Activated naive CD4-positive, alpha-beta T cell treated with anti-CD3 and anti-CD28 coated beads, Interleukin-2, amount 10 ng/mL, durations not matched to agents 7 days and 5 days (primary cell): Measurements from ENCODE around the gene HID1.
"Not testable (repeated sequence)": the region's sequence is repeated elsewhere in the genome, so short reads cannot be mapped to it uniquely, and the experiment has no call there.

Experiments used
- CTCF ChIA-PET: fragments of 350-600 bp; sonication (Branson Sonifier 250); formaldehyde crosslinking; loops from one replicate; lab custom pipeline; 2021; ENCODE audit warnings: antibody characterized with exemption; lab: Charles Lee
- DNase-seq: peaks from one replicate; pipeline ENCODE4 v3.0.0-alpha.2; 2020
- H3K27ac Mint-ChIP-seq: one replicate; pipeline ENCODE4 v1.8.0; 2021; ENCODE audit warnings: mild to moderate bottlenecking, moderate library complexity, mixed read lengths
- H3K27me3 Mint-ChIP-seq: one replicate; pipeline ENCODE4 v1.8.0; 2021; ENCODE audit warnings: mild to moderate bottlenecking, mixed read lengths
- H3K36me3 Mint-ChIP-seq: one replicate; pipeline ENCODE4 v1.8.0; 2021; ENCODE audit warnings: mixed read lengths
- H3K4me1 Mint-ChIP-seq: one replicate; pipeline ENCODE4 v1.8.0; 2021; ENCODE audit warnings: mixed read lengths
- H3K4me3 Mint-ChIP-seq: one replicate; pipeline ENCODE4 v1.8.0; 2021; ENCODE audit warnings: mild to moderate bottlenecking, moderate library complexity, mixed read lengths
- H3K9me3 Mint-ChIP-seq: one replicate; pipeline ENCODE4 v1.8.0; 2021; ENCODE audit warnings: mixed read lengths

Gene HID1

GRCh38 chr17:74971069-74971841 is 1.3 kb downstream of the HID1 start:
- CTCF ChIA-PET = interaction anchor here (0.6 to 8.0 kb wide), 5 partner anchors 10 to 231 kb away, joined by 3 to 63 read pairs (median 3); no protein-coding TSS in a partner anchor
- no peaks in the 10 kb centered on the region for H3K9me3 Mint-ChIP-seq
- peaks cover 66% of the 10 kb centered on the region for H3K27me3 Mint-ChIP-seq
- H3K4me1 Mint-ChIP-seq = peaks cover 6% of the 10 kb centered on the region
- no peak for DNase-seq
- no peaks in the 10 kb centered on the region for H3K36me3 Mint-ChIP-seq
- H3K4me3 Mint-ChIP-seq = peak overlapping the region; percentile 23
- no peak overlapping the region for H3K27ac Mint-ChIP-seq

GRCh38 chr17:74970395-74970794 is 2.2 kb downstream of the HID1 start:
- DNase-seq = no peak
- no peak overlapping the region for H3K4me3 Mint-ChIP-seq
- H3K27me3 Mint-ChIP-seq = peaks cover 60% of the 10 kb centered on the region
- no peaks in the 10 kb centered on the region for H3K36me3 Mint-ChIP-seq
- peak overlapping the region; percentile 3 for H3K27ac Mint-ChIP-seq
- CTCF ChIA-PET = interaction anchor here (8.0 kb wide), 1 partner anchor 9 kb away, joined by 63 read pairs; no protein-coding TSS in a partner anchor
- H3K9me3 Mint-ChIP-seq = no peaks in the 10 kb centered on the region
- peaks cover 6% of the 10 kb centered on the region for H3K4me1 Mint-ChIP-seq

DNA sequence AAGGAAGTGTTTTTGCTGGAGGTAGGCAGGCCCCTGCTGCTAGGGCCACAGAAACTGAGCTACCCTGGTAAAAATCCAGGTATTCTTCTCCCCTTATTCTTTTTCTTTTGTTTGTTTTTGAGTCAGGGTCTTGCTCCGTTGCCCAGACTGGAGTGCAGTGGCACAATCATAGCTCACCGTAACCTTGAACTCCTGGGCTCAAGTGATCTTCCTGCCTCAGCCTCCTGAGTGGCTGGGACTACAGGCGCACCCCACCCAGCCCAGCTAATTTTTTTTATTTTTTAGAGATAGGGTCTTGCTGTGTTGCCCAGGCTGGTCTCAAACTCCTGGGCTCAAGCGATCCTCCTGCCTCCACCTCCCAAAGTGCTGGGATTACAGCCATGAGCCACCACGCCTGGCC is 3.1 kb downstream of the HID1 start:
- H3K4me3 Mint-ChIP-seq, DNase-seq, H3K36me3 Mint-ChIP-seq, H3K4me1 Mint-ChIP-seq, H3K27ac Mint-ChIP-seq, H3K9me3 Mint-ChIP-seq: not testable (repeated sequence)
- CTCF ChIA-PET = interaction anchor here (1.8 to 8.0 kb wide), 2 partner anchors 8 to 11 kb away, joined by 5 to 63 read pairs; no protein-coding TSS in a partner anchor
- peaks cover 56% of the 10 kb centered on the region for H3K27me3 Mint-ChIP-seq

- CTCF ChIA-PET = interaction anchor here (0.7 to 1.8 kb wide), 2 partner anchors 10 to 193 kb away, joined by 5 read pairs; no protein-coding TSS in a partner anchor
- peaks cover 45% of the 10 kb centered on the region for H3K27me3 Mint-ChIP-seq
- no peaks in the 10 kb centered on the region for H3K36me3 Mint-ChIP-seq
- no peak overlapping the region for H3K4me3 Mint-ChIP-seq
- no peaks in the 10 kb centered on the region for H3K9me3 Mint-ChIP-seq
- no peak for DNase-seq
- H3K27ac Mint-ChIP-seq = no peak overlapping the region
- H3K4me1 Mint-ChIP-seq = peaks cover 6% of the 10 kb centered on the region
These were observed 4.2 kb downstream of the HID1 start for GRCh38 chr17:74968361-74968780.

GRCh38 chr17:74964988-74965622 is 7.5 kb downstream of the HID1 start:
- Mint-ChIP-seq H3K27ac (no peak overlapping the region), H3K27me3 (peaks cover 23% of the 10 kb centered on the region), H3K4me1 (peaks cover 9% of the 10 kb centered on the region), H3K4me3 (no peak overlapping the region), H3K9me3 (no peaks in the 10 kb centered on the region), H3K36me3 (no peaks in the 10 kb centered on the region)
- DNase-seq = no peak
- CTCF ChIA-PET = interaction anchor here (1.5 to 5.6 kb wide), 2 partner anchors 45 to 237 kb away, joined by 4 to 122 read pairs; partner anchors contain the start of gene MRPL58

DNA sequence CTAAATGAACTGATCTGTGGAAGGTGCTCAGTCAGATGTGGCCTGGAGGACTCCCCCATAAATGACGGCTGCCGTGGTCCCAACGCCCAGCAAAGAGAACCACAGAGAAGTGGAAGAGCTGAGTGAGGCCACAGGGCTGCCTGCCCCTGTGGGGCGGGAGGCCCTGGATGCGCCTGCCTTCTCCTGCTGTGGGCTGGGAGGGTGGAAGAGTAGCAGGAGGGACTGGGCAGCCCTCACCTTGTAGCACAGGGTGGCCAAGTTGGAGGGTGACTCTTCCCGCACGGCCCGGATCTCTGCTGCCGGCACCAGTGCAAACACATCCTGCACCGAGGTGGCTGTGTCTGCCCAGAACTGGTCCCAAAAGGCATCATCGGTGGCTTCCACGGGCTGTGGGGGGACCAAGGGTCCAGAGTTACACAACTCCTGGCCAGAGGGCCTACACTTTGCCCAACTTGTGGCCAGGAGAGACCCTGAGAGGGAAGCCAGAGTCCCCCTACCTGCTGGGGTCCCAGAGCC is 8.3 kb downstream of the HID1 start:
- Mint-ChIP-seq H3K4me1 (peaks cover 9% of the 10 kb centered on the region), H3K4me3 (no peak overlapping the region), H3K9me3 (no peaks in the 10 kb centered on the region), H3K27me3 (peaks cover 29% of the 10 kb centered on the region), H3K36me3 (no peaks in the 10 kb centered on the region), H3K27ac (no peak overlapping the region)
- no peak for DNase-seq
- CTCF ChIA-PET = interaction anchor here (0.9 to 10.2 kb wide), 4 partner anchors 39 to 237 kb away, joined by 3 to 152 read pairs (median 63); partner anchors contain the start of genes MRPL58, OTOP2 and USH1G

DNA sequence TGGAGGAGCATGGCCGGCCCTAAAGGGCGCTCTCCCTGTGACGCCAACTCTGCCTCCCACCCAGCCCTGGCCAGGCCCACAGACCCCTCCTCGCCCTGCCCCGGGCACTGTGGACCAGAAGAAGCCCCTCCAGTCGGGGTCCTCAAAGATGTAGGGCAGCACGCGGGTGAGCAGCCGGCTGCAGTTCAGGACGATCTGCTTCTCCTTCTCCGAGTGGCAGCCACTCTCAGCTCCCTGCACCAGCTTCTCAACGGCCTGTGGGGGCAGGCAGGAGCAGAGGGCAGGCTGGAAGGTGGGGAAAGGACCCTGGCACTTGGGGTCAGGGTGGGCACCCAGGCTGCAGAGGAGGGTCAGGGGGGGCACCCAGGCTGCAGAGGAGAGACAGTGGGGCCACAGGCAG is 8.9 kb downstream of the HID1 start:
- Mint-ChIP-seq H3K27me3 (peaks cover 31% of the 10 kb centered on the region), H3K4me1 (peaks cover 9% of the 10 kb centered on the region), H3K27ac (no peak overlapping the region), H3K9me3 (no peaks in the 10 kb centered on the region), H3K4me3 (no peak overlapping the region), H3K36me3 (no peaks in the 10 kb centered on the region)
- no peak for DNase-seq
- CTCF ChIA-PET = interaction anchor here (0.9 to 10.2 kb wide), 4 partner anchors 39 to 238 kb away, joined by 3 to 152 read pairs (median 63); partner anchors contain the start of genes MRPL58, OTOP2 and USH1G

GRCh38 chr17:74962622-74963394 is 9.8 kb downstream of the HID1 start:
- H3K4me1 Mint-ChIP-seq = peaks cover 9% of the 10 kb centered on the region
- H3K4me3 Mint-ChIP-seq = no peak overlapping the region
- H3K27me3 Mint-ChIP-seq = peaks cover 36% of the 10 kb centered on the region
- H3K36me3 Mint-ChIP-seq = no peaks in the 10 kb centered on the region
- no peaks in the 10 kb centered on the region for H3K9me3 Mint-ChIP-seq
- H3K27ac Mint-ChIP-seq = no peak overlapping the region
- CTCF ChIA-PET = interaction anchor here (0.6 to 10.2 kb wide), 25 partner anchors 10 to 246 kb away, joined by 3 to 152 read pairs (median 12); partner anchors contain the start of genes ATP5PD, CDR2L, HID1 and KCTD2
- DNase-seq = no peak

- Mint-ChIP-seq H3K4me1 (peaks cover 9% of the 10 kb centered on the region), H3K27me3 (peaks cover 38% of the 10 kb centered on the region), H3K9me3 (no peaks in the 10 kb centered on the region), H3K36me3 (no peaks in the 10 kb centered on the region), H3K27ac (no peak overlapping the region), H3K4me3 (no peak overlapping the region)
- peak; percentile 89 for DNase-seq
- CTCF ChIA-PET = interaction anchor here (0.6 to 10.2 kb wide), 55 partner anchors 10 to 454 kb away, joined by 3 to 152 read pairs (median 5); partner anchors contain the start of genes ARMC7, ATP5PD, CDR2L and HID1
These were observed 10.8 kb downstream of the HID1 start for GRCh38 chr17:74961657-74962350.

DNA sequence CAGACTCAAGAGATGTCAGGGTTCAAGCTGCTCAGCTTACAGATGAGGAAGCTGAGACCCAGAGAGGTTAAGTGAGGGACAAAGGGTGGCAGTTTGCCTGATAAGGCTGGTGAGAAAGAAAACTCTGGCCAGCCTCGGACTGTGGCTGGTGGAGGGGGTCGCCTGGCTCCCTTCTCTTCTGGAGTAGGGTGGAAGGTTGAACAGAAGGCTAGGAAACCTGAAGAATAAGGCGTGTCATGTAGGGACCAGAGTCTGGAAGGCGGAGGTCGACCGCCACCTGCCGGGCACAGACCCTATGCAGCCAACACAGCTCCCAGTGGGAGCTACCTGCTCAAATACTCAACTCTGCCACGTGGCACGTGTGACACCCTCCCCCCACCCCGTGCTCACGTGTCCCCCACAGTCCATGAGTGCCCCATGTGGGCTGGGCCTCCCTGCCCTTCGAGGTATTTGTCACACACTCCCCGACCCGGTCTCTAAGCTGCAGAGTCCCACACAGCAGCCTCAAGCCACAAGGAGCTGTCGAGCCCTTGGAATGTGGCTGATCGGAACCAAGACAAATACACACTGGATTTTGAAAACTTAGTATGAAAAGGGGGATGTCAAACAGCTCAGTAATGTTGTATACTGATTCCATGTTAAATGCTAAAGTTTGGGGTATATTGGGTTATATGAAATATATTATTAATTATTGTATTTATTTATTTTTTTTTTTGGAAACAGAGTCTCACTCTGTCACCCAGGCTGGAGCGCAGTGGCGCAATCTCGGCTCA is 11.8 kb downstream of the HID1 start:
- Mint-ChIP-seq H3K27me3 (peaks cover 48% of the 10 kb centered on the region), H3K27ac (no peak overlapping the region), H3K4me3 (no peak overlapping the region), H3K4me1 (peaks cover 9% of the 10 kb centered on the region), H3K9me3 (no peaks in the 10 kb centered on the region), H3K36me3 (no peaks in the 10 kb centered on the region)
- CTCF ChIA-PET = interaction anchor here (0.6 to 10.2 kb wide), 53 partner anchors 9 to 640 kb away, joined by 3 to 152 read pairs (median 5); partner anchors contain the start of genes ARMC7, ATP5PD, CDR2L and HID1
- DNase-seq = peak; percentile 76

- H3K27me3 Mint-ChIP-seq = peaks cover 49% of the 10 kb centered on the region
- H3K4me3 Mint-ChIP-seq = no peak overlapping the region
- DNase-seq = no peak
- peaks cover 9% of the 10 kb centered on the region for H3K4me1 Mint-ChIP-seq
- H3K27ac Mint-ChIP-seq = no peak overlapping the region
- CTCF ChIA-PET = interaction anchor here (0.9 to 10.2 kb wide), 32 partner anchors 8 to 452 kb away, joined by 3 to 152 read pairs (median 12); partner anchors contain the start of genes ARMC7, CDR2L, HID1 and MRPL58
- no peaks in the 10 kb centered on the region for H3K9me3 Mint-ChIP-seq
- no peaks in the 10 kb centered on the region for H3K36me3 Mint-ChIP-seq
These were observed 12.6 kb downstream of the HID1 start for GRCh38 chr17:74959826-74960515.
